ENCODE measurements around the gene C11orf65. TPM values are rescaled to one million over a fixed set of nuclear protein-coding genes. Genes with fewer than 3 reads are reported as not detected.

C11orf65 gene, protein sequence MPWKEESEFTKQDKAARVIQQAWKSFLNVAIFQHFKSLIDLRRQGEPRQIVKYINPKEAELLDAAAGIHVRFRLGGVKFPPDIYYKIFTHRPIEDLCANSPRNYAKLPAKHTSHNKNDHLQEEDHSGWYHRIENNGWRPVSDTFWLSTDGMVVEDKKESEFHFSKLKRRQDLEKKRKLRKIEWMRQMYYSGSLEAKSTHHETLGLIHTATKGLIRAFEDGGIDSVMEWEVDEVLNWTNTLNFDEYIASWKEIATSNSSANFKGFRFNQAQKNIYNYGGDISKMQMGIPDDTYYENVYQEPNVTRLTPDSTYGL
- 0.13 TPM in 1 of 2 replicates, not detected in the other for total RNA-seq

DNA sequence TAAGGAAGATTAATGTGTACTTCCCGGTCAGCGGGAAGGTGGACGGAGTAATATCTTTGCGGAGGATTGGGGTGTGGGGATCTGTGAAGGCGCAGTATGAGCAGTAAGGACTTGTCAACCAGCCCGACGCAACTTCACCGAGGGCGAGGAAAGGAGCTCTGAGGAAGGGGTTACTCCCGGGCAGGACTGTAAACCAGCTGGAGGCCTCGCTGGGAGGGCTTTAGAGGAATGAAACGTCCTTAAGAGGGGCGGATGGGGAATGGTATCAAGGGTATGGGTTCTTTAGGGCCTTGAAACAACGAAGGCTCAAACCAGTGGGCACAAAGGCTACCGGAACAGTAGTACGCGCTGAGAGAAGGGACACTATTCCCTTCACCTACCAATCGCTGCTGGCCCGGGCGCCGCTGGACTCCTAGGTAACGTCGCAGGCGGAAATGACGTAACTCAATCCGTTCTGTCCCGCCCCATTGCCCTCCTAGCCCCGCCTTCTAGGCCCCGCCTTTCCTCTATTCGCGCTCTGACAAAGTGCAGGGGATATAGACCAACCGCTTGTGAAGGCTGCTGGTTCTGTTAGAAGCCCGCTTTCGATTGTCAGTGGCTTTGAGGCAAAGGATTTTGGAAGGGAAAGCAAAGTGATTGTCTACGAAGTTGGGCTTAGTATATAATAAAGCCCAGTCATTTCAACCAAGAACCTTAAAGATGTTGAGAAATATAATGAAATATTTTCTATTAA, at the start of gene C11orf65:
TSS of gene C11orf65 (minus strand) at position 439 of the 733 bp plus-strand sequence. CDS start 5,970 bp downstream, outside the sequence.
- DNase-seq (ENCODE audit: low read depth, low spot score), result peak; percentile 91

- DNase-seq (ENCODE audit: low read depth, low spot score), result no peak
Observed at GRCh38 chr11:108516125-108516524, 48.8 kb upstream of the C11orf65 start.

DNA sequence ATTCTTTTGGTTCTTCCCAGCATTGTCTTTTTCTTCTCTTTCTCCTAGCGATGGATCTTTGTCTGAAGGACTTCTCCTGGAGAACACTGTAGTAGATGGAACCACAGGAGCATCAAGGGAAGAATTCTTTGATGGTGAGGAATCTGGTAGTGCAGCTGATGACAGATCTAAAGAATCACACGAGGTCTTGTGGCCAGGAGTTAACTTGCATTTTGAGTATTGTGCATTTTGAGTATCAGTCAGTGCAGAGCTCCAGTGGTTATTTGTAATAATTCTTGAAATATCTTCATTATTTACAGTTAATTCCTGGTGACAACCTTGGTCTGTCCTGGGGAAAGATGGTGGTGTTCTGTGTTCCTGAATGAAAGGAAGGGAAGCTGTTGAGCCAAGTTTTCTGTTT, 45.4 kb upstream of the C11orf65 start:
- no peak for DNase-seq (ENCODE audit: low read depth, low spot score)

GRCh38 chr11:108511851-108512474, 44.6 kb upstream of the C11orf65 start:
- no peak for DNase-seq (ENCODE audit: low read depth, low spot score)

DNA sequence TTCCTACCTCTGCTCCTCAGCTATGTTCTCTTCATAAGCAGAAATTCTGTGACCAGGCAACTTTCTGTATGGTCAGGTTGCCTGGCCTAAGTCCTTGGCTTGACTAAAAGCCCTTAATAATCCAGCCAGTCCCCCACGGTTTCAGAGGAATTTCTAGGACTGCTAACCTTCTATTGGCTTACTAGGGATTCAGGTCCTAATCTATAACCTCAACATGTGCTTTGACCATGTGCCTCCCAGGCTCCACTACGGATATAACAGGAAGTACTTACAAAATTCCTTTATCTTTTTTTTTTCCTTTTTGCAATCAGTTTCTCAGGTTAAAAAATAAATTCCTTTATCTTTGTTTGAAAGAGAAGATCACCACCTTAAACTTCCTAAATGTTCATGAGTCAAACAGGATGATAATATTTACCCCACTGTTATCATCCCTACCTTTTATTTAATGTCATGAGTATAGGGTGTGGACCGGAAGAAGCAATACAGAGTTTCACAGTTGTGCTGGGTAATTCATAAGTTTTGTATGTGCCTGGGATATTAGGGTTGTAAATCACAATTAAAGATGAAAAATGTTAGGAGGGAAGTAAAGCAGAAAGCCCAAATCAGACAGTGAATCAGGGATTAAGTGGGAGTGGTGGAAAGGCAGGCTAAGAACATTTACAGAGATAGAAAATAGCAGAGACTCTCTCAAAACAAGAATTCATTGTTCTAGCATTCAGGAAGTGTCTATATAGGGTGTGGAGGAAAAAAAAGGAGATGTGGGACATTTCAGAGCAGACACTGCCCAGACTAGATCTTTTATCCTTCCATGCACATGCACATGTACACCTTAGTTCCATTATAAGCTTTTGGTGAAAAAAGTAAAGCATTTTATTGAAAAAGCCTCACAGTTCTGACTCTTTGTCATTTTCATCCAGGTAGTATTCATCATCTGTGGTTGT, 41.6 kb upstream of the C11orf65 start:
- no peak for DNase-seq (ENCODE audit: low read depth, low spot score)

DNA sequence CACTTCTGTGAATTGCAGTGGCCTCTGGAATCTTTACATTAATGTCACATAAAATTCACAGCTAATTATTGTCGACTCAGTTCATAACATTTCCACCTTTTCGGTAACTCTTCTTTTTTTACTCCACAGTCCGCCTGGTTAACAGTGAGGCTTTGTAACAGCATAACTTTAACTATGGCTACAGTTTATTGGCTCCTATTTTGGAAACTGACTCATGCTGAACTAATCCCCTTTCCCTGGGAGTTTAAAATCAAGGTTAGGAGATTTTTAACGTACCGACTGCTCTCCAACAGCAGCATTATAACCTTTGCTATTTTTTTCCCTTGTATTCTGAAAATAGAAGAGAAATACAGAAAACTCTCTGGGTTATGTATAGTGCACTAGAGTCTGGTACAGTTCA, 34.1 kb upstream of the C11orf65 start:
- DNase-seq (ENCODE audit: low read depth, low spot score), result no peak

- DNase-seq (ENCODE audit: low read depth, low spot score), result no peak
Observed at GRCh38 chr11:108500721-108501120, 33.4 kb upstream of the C11orf65 start.

GRCh38 chr11:108500169-108500568, 32.8 kb upstream of the C11orf65 start:
- no peak for DNase-seq (ENCODE audit: low read depth, low spot score)

DNA sequence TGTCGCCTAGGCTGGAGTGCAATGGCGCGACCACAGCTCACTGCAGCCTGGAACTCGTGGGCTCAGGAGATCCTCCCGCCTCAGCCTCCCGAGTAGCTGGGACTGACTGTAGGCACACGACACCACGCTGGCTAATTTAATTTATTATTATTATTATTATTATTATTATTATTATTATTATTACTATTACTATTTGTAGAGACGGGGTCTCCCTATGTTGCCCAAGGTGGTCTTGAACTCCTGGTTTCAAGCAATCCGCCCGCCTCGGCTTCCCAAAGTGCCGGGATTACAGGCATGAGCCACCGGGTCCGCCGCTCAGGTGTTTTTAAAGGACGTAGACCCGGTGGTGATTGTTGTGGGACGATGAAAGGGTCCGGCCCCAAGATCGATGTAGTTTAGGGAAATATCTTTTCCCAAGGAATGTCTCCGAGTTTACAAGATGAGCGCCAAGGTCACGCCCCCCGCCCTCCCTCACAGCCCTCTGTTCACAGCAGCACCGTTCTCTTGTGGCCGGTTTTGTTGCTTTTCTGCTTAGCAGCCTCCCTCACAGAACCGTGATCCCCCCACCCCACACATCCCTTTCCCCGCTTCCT, 31.6 kb upstream of the C11orf65 start:
- no peak for DNase-seq (ENCODE audit: low read depth, low spot score)

- no peak for DNase-seq (ENCODE audit: low read depth, low spot score)
Observed at GRCh38 chr11:108498046-108498815, 30.9 kb upstream of the C11orf65 start, which contains the start of gene POGLUT3. Gene POGLUT3 (minus strand): TSS chr11:108498384. CDS start chr11:108498366, 18 bp downstream.

DNA sequence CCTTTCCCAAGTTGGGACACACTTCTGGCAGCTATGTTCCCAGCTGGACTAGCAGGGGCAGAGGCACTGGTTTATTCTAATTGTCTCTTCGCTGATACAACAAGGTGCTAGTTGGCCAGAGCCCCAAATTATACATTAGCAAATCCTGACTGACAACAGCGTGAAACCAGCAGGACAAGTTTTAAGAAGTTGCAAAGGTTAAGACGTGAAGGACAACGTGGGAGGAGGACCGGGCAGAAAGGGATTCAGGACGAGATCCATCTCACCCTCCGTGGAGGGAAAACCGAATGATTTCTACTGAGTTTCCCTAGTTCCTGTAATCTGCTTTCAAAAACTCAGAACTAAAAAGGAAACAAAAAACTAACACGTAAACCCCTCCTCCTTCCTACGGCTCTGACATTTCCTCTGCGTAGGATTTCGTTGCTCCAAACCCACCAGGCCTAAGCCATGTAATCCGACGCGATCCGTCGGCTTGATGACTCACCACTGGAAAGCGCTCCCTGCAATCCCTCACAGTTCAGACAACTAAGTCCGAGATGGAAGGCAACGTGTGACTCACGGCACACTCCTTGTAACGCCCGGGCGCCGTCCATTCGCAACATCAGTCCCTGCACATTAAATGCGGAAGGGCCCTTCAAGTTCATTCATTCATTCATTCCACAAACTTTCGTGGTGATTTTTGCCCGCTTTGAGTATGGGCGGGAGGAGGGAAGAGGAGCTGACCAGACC, 30.2 kb upstream of the C11orf65 start:
- DNase-seq (ENCODE audit: low read depth, low spot score), result peak; percentile 96

- DNase-seq (ENCODE audit: low read depth, low spot score), result no peak
Observed at GRCh38 chr11:108496643-108497256, 29.4 kb upstream of the C11orf65 start.

DNA sequence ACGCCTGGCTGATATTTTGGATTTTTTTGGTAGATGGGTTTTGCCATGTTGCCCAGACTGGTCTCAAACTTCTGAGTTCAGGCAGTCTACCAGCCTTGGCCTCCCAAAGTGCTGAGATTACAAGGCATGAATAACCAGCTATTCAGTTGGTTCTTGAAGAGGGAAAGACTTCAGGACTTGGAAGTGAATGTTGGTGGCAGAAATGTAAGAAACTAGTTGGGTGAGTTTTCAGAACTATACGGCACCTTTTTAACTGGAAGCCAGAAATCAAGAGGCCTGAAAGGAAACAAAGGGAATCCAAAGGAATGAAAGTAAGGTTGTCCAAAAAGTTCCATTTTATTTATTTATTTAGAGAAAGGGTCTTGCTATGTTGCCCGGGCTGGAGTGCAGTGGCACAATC, 28.0 kb upstream of the C11orf65 start:
- no peak for DNase-seq (ENCODE audit: low read depth, low spot score)

GRCh38 chr11:108494182-108494581, 26.9 kb upstream of the C11orf65 start:
- DNase-seq (ENCODE audit: low read depth, low spot score), result no peak

DNA sequence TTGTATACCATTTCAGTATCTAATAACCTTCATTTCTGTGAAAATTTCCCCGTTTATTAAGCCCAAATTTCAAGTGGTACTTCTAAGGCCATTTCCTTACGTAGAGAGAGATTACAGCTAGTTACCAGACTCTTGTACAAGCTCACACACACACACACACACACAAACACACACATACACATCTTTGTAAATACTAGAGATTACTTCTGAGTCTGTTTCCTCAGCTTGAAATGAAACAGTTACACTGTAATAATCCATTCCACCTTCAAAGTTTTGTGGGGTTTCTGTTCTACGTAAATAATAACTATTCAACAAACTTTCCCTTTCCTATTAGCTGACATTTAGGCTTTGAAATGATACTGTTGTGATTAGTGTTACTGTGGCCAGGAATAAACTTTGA, 24.6 kb upstream of the C11orf65 start:
- no peak for DNase-seq (ENCODE audit: low read depth, low spot score)

DNA sequence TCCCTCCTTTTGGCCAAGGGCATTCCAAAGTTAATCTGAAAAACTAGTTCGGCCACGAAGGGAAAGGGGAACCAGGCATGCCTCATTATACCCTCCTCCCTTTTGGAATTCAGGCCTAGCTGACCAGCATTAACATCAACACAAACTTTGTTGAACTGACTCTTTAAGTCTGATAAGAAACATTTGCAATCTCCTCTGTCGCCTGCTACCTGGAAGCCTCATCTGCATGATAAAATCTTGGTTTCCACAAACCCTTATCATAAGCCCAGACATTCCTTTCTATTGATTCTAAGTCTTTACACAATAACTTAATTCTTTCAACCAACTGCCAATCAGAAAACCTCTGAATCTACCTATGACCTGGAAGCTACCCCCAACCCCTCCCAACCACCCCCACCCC, 19.5 kb upstream of the C11orf65 start:
- no peak for DNase-seq (ENCODE audit: low read depth, low spot score)

DNA sequence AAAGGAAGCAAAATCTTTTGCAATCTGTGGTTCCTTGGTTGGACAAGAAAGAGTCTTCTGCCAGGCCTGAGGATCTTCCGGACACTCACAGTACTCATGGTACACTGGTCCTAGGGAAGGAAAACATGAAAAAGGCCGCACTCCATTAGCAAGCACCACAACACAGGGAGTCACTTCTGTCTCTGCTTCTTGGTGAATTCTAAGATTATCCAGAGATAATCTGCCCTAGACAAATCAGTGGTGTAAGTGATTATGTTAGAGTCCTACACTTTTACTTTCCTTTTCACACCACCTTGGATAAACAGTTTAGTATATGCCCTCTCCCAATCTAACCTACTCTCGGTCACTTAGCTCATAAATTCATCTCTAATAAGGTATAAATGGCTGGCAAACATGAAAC, 19.0 kb upstream of the C11orf65 start:
- DNase-seq (ENCODE audit: low read depth, low spot score), result no peak

DNA sequence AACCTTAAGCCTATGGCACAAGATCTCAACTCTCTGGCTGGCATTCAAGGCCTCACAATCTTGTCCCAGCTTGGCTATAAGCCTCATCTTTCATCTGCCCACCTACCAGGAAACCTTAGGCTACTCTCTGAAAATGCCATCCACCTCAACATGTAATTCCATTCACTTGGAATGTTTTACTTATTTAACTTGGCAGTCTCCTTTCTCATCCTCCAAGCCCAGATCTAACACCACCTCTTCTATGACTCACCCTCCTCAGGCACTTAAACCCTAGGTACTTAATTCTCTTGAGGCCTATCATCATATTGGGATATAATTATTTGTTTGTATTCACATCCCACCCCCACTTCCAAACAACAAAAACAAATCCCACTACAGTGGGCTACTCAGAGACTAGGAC, 15.8 kb upstream of the C11orf65 start:
- no peak for DNase-seq (ENCODE audit: low read depth, low spot score)
